ENCODE measurements around the gene PCNA. TPM values are rescaled to one million over a fixed set of nuclear protein-coding genes. Genes with fewer than 3 reads are reported as not detected.
A peak's percentile ranks its signal among the peaks of the same experiment; 100 is the strongest.

PCNA gene
- total RNA-seq, 1 experiment from 2014 or later, result 182 TPM

- TF ChIP-seq SIN3A (IDR thresholded peaks at IDR 0.05; ENCODE audit: borderline replicate concordance, insufficient read depth, low read depth, low read length), result no peak
- TF ChIP-seq, protein P1, sequence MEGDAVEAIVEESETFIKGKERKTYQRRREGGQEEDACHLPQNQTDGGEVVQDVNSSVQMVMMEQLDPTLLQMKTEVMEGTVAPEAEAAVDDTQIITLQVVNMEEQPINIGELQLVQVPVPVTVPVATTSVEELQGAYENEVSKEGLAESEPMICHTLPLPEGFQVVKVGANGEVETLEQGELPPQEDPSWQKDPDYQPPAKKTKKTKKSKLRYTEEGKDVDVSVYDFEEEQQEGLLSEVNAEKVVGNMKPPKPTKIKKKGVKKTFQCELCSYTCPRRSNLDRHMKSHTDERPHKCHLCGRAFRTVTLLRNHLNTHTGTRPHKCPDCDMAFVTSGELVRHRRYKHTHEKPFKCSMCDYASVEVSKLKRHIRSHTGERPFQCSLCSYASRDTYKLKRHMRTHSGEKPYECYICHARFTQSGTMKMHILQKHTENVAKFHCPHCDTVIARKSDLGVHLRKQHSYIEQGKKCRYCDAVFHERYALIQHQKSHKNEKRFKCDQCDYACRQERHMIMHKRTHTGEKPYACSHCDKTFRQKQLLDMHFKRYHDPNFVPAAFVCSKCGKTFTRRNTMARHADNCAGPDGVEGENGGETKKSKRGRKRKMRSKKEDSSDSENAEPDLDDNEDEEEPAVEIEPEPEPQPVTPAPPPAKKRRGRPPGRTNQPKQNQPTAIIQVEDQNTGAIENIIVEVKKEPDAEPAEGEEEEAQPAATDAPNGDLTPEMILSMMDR (IDR thresholded peaks at IDR 0.05), result no peak
- Histone ChIP-seq H3K27ac (ENCODE audit: low read length) (no peak overlapping the region), H3K27me3 (ENCODE audit: control insufficient read depth, insufficient read depth, low read length) (no peaks in the 10 kb centered on the region), H3K9me3 (ENCODE audit: control insufficient read depth, insufficient read depth, low read depth, low read length) (no peaks in the 10 kb centered on the region), H3K36me3 (ENCODE audit: control insufficient read depth, insufficient read depth, low read length) (no peaks in the 10 kb centered on the region), H3K4me1 (ENCODE audit: control insufficient read depth, insufficient read depth, low read length) (peaks cover 9% of the 10 kb centered on the region), H3K4me3 (ENCODE audit: low read depth in 2 of 2, low read length in 2 of 2) (no peak overlapping the region)
- POLR2A ChIA-PET, result no interaction called here
- in situ Hi-C loops (cut with HindIII; ENCODE audit: low pct_unique_long_range_greater_than_20kb, low sequenced_read_pairs) (no loop called here), intact Hi-C loops (cut with micrococcal nuclease; ENCODE audit: unreplicated experiment) (no loop called here)
- DNase-seq (ENCODE audit: low read depth, low spot score) (no peak), ATAC-seq (no peak)
- no TSS peak for BruUV-seq (replicated peaks)
- CTCF ChIA-PET, result no interaction called here
Measured at GRCh38 chr20:5153152-5153467, 33.4 kb upstream of the PCNA start.

DNA sequence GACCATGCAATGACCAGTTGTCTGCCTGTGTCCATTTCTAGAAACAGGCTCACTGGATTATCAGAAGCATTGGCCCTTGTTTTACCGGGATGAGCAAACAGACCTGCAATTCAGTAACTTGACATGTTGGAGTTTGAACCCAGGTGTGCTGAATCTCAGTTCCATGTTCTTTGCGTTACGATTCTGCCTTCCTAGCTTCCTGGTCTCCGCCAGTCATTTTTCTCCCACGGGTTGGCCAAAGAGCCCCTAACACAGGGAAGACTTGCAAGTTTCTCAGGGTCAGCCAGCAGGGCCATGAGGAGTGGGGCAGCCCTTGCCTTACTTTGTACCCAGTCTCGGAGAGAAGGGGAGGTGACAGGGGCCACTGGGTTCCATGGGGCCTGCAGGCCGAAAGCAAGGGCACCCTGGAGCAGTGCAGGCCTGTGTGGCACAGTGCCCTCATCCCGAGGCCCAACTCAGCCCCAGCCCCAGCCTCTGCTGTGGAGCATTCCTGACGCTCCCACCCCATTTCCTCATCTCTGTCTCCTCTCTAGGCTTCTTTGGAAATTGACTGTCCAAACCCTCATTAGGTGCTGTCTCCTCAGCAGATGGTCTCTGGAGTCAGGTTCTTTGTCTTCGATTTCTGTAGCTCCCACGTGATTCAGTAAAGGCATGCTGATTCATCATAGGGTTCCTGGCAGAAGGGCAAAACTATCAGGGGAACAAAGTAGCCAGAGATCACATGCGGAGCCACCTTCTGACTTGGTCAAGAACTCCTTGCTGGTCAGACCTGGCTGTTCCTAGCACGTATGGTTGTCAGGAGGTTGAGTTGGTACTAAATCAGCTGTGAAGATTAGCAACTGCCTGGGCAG is 30.7 kb upstream of the PCNA start:
- POLR2A ChIA-PET, result no interaction called here

DNA sequence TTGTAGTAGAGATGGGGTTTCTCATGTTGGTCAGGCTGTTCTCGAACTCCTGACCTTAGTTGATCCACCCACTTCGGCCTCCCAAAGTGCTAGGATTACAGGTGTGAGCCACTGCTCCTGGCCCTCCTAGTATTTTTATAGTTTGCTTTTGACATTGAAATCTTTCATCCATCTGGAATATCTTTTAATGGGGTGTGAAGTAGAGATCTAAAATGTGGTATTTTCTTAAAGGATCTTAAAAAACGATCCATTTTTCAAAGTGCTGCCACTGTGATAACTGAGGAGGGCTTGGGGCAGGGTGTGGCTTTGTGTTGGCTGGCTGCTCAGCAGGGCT is 30.1 kb upstream of the PCNA start:
- intact Hi-C loops (cut with micrococcal nuclease; ENCODE audit: unreplicated experiment) (no loop called here), in situ Hi-C loops (cut with HindIII; ENCODE audit: low pct_unique_long_range_greater_than_20kb, low sequenced_read_pairs) (no loop called here)
- Histone ChIP-seq H3K27ac (ENCODE audit: low read length) (no peak overlapping the region), H3K4me3 (ENCODE audit: low read depth in 2 of 2, low read length in 2 of 2) (no peak overlapping the region), H3K36me3 (ENCODE audit: control insufficient read depth, insufficient read depth, low read length) (no peaks in the 10 kb centered on the region), H3K27me3 (ENCODE audit: control insufficient read depth, insufficient read depth, low read length) (no peaks in the 10 kb centered on the region), H3K9me3 (ENCODE audit: control insufficient read depth, insufficient read depth, low read depth, low read length) (no peaks in the 10 kb centered on the region), H3K4me1 (ENCODE audit: control insufficient read depth, insufficient read depth, low read length) (peaks cover 6% of the 10 kb centered on the region; the same call in 1 of the 2 replicates)
- ATAC-seq, result no peak
- ChIA-PET POLR2A (no interaction called here), CTCF (no interaction called here)
- DNase-seq (ENCODE audit: low read depth, low spot score), result no peak
- BruUV-seq (replicated peaks), result no TSS peak
- TF ChIP-seq, protein P1 (IDR thresholded peaks at IDR 0.05), result no peak
- TF ChIP-seq, protein P2, sequence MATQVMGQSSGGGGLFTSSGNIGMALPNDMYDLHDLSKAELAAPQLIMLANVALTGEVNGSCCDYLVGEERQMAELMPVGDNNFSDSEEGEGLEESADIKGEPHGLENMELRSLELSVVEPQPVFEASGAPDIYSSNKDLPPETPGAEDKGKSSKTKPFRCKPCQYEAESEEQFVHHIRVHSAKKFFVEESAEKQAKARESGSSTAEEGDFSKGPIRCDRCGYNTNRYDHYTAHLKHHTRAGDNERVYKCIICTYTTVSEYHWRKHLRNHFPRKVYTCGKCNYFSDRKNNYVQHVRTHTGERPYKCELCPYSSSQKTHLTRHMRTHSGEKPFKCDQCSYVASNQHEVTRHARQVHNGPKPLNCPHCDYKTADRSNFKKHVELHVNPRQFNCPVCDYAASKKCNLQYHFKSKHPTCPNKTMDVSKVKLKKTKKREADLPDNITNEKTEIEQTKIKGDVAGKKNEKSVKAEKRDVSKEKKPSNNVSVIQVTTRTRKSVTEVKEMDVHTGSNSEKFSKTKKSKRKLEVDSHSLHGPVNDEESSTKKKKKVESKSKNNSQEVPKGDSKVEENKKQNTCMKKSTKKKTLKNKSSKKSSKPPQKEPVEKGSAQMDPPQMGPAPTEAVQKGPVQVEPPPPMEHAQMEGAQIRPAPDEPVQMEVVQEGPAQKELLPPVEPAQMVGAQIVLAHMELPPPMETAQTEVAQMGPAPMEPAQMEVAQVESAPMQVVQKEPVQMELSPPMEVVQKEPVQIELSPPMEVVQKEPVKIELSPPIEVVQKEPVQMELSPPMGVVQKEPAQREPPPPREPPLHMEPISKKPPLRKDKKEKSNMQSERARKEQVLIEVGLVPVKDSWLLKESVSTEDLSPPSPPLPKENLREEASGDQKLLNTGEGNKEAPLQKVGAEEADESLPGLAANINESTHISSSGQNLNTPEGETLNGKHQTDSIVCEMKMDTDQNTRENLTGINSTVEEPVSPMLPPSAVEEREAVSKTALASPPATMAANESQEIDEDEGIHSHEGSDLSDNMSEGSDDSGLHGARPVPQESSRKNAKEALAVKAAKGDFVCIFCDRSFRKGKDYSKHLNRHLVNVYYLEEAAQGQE (IDR thresholded peaks at IDR 0.05; ENCODE audit: insufficient read depth in 1 of 2, low read depth in 2 of 2, low read length in 1 of 2), result no peak
- TF ChIP-seq POLR2AphosphoS5 (IDR thresholded peaks at IDR 0.05; ENCODE audit: low read depth, low read length) (no peak), TCF7L2 (IDR thresholded peaks at IDR 0.05; ENCODE audit: low read depth, low read length) (no peak), SIN3A (IDR thresholded peaks at IDR 0.05; ENCODE audit: borderline replicate concordance, insufficient read depth, low read depth, low read length) (no peak)

More for the DNA sequence above, 30.7 kb upstream of the PCNA start:
- in situ Hi-C loops (cut with HindIII; ENCODE audit: low pct_unique_long_range_greater_than_20kb, low sequenced_read_pairs) (no loop called here), intact Hi-C loops (cut with micrococcal nuclease; ENCODE audit: unreplicated experiment) (no loop called here)
- H3K27ac ChIP-seq (ENCODE audit: low read length), result no peak overlapping the region
- ATAC-seq (0 out of 2 replicates have a peak, but pooled peaks have one; percentile 38), DNase-seq (ENCODE audit: low read depth, low spot score) (no peak)
- H3K9me3 ChIP-seq (ENCODE audit: control insufficient read depth, insufficient read depth, low read depth, low read length), result no peaks in the 10 kb centered on the region
- peaks cover 9% of the 10 kb centered on the region for H3K4me1 ChIP-seq (ENCODE audit: control insufficient read depth, insufficient read depth, low read length)
- TF ChIP-seq POLR2AphosphoS5 (IDR thresholded peaks at IDR 0.05; ENCODE audit: low read depth, low read length), result no peak
- no peaks in the 10 kb centered on the region for H3K36me3 ChIP-seq (ENCODE audit: control insufficient read depth, insufficient read depth, low read length)
- H3K4me3 ChIP-seq (ENCODE audit: low read depth in 2 of 2, low read length in 2 of 2), result no peak overlapping the region
- no TSS peak for BruUV-seq (replicated peaks)
- H3K27me3 ChIP-seq (ENCODE audit: control insufficient read depth, insufficient read depth, low read length), result no peaks in the 10 kb centered on the region
- CTCF ChIA-PET, result no interaction called here

Data from Panc1 (cell line).